Measurements from ENCODE around the gene OR5H6.
"Not testable (repeated sequence)": the region's sequence is repeated elsewhere in the genome, so short reads cannot be mapped to it uniquely, and the experiment has no call there.

Gene OR5H6

DNA sequence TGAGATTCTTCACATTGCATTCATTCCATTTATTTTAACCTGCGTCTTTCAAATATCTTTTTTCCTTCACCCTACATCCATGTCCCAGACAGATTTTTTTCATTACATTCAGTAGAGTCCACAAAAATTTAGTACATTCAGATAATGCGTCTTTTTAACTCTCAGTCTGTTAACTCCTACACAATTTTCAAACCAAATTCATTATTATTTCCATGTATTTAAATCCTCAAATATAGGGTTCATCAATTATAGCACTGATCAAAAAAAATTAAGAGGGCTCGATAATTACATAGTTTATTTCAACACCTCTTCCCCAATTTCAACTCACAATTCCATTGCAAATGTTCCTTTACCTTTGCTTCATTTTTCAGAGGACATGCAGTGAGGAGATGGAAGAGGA, at the start of gene OR5H6:
Gene OR5H6 (plus strand): TSS at position 301 of the 400 bp plus-strand sequence. CDS start 89 bp downstream, at position 390.
- no peak for DNase-seq

- no peak for DNase-seq
Observed at GRCh38 chr3:98215051-98215450, 49.0 kb upstream of the OR5H6 start.

- DNase-seq = no peak
Observed at GRCh38 chr3:98223907-98224672, 40.0 kb upstream of the OR5H6 start.

DNA sequence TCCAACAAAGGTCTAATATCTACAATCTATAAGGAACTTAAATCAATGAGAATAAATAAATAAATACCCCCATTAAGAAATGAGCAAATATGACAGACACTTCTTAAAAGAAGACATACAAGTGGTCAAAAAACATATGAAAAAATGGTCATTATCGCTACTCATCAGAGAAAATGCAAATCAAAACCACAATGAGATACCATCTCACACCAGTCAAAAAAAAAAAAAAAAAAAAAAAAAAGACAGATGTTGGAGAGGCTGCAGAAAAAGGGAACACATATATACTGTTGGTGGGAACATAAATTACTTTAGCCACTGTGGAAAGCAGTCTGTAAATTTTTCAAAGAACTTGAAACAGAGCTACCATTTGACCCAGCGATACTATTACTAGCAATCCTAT, 31.6 kb upstream of the OR5H6 start:
- no peak for DNase-seq

DNA sequence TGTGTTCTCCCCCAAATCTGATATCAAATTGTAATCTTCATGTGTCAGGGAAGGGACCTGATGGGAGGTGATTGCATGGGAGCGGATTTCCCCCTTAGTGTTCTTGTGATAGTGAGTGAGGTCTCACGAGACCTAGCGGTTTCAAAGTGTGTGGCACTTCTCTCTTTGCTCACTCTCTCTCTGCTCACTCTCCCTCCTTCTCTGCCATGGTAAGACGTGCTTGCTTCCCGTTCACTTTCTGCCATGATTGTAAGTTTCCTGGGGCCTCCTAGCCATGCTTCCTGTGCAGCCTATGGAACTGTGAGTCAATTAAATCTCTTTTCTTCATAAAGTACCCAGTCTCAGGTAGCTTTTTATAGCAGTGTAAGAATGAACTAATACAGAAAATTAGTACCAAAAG, 30.6 kb upstream of the OR5H6 start:
- DNase-seq = no peak

GRCh38 chr3:98240131-98240530, 23.9 kb upstream of the OR5H6 start:
- DNase-seq = no peak

DNA sequence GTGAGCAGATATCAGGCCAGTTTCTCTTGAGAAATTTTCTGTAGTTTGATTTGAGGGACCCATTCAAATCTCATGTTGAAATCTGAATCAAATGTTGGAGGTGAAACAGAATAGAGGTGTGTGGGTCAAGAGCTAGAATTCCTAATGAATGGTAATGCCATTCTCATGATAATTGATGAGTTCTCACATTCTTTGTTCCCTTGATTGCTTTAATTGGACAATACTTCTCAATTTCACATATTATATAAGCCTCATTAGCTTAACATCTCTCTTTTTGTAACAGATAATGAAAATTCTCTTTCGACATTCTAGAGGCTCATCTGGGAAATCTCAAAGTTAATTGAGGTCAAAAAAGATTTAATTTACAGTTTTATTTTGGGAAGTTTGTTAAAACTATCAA, 21.9 kb upstream of the OR5H6 start:
- DNase-seq = no peak

DNA sequence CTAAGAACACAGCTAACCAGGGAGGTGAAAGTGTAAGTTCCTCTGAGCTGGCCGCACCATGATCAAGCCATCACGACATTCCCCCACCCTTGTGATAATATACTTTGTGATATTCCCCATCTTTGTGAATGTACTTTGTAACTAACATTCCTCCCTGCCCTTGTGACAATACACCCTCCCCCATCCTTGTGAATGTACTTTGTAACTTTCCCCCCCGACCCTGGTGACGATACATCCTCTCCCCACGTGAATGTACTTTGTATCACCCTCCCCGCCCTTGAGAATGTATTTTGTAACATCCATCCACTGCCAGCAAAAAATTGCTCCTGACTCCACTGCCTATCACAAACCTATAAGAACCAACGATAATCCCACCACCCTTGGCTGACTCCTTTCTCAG, 20.2 kb upstream of the OR5H6 start:
- DNase-seq = no peak

GRCh38 chr3:98246142-98246541, 17.9 kb upstream of the OR5H6 start:
- no peak for DNase-seq

- DNase-seq = not testable (repeated sequence)
Observed at GRCh38 chr3:98256026-98256425, 8.0 kb upstream of the OR5H6 start.

DNA sequence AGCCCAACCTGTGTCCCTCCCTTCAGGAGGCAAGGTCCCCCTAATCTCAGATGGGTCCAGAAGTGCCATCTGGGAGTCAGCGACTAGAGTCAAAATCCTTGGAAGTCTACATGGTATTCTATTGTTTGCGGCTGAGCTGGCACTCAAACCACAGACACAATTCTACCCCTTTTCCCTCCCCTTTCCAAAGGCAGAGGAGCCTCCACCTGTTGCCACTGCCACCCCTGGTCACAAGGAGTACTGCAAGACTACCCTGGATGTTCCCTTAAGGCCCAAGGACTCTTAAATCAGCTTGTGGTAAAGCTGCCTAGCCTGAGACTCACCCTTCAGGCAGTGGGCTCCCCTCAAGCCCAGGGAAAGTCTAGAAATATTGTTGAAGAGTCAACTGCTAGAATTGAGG, 4.3 kb upstream of the OR5H6 start:
- no peak for DNase-seq

DNA sequence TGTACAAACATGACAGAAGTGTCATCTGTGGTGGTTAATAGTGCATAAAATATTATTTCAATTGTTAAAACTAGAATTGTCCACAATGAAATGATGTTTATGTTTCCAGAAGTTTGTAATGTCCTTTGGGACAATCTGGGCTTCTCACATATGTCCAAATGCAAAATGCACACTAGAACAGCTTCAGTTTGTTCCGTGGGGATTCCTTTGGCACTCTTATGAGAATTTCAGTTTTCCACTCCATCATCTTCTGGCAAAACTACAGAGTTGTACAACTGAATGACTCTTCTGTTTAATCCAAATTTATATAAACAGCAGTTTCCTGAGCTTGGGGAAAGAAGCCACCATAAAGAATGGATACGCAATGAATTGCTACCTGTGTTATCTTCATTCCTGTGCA, 2.0 kb upstream of the OR5H6 start:
- DNase-seq = no peak

- DNase-seq = no peak
Observed at GRCh38 chr3:98269846-98270245, 5.8 kb downstream of the OR5H6 start.

DNA sequence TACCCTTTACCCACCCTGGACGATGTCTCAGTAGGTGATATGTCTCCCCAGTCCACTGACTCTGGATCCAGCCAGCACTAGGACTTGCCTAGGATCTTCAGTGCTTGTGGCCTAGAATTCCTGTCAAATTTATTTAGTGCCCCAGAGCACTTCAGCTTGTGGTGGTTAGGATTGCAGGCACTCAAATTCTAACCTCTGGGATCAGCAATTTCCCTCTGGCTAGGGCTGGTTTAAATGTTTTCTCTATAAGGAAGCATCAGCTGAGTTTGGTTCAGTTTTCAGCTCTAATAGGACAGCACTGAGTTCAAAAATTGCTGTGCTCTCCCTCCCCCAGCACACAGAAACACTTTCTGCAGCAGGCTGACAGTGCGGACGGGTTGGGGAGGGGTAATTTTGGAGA, 8.1 kb downstream of the OR5H6 start:
- DNase-seq = no peak

- no peak for DNase-seq
Observed at GRCh38 chr3:98274914-98275313, 10.9 kb downstream of the OR5H6 start.

DNA sequence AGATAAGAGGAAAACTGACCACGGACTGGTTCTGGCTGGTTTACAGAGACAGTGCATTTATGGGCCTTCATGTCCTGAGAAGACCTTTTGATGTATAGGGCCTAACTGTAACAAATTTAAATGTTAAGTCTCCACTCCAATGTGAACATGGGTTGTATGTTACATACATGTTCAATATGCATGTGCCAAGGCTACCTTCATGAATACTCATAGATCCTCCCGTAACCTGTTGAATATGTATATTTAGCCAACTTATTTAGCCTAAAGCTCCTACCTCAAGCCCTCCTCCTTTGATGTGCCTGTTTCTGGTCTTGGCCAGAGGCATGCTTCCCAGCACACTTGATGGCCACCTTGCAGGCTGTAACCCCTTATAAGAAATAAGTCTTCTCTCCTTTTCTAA, 18.2 kb downstream of the OR5H6 start, which contains the start of gene OR5H2:
Gene OR5H2 (plus strand): TSS at position 301 of the 400 bp plus-strand sequence. CDS start 398 bp downstream, outside the sequence.
- DNase-seq = no peak

DNA sequence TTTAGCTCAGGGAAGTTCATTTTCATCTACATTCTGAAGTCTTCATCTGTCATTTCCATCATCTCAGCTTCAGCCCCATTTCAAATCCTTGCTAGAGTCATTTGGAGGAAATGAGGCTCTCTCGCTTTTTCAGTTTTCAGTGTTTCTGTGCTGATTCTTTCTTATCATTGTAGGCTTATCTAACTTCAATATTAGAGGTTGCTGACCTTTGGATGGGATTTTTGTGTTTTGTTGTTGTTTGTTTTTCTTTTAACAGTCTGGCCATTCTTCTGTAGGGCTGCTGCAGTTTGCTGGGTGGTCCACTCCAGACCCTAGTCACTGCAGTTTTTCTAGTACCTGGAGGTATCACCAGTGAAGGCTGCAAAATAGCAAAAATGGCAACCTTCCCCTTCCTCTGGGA, 26.9 kb downstream of the OR5H6 start:
- DNase-seq = no peak

GRCh38 chr3:98291332-98291957, 27.4 kb downstream of the OR5H6 start:
- DNase-seq = no peak
